A673 (cell line): ENCODE results near the gene MEG3. TPM values are rescaled to one million over a fixed set of nuclear protein-coding genes. Genes with fewer than 3 reads are reported as not detected.

Source experiments
- BruUV-seq: library from RNA; stranded (reverse); fragments of 400-500 nt; replicated peaks from 2 replicates; lab custom pipeline; 2021; lab: Mats Ljungman, UMichigan
- CTCF ChIA-PET: fragments of 300-600 bp; sonication (Branson Sonifier 250); formaldehyde crosslinking; loops from one replicate; lab custom pipeline; 2022; ENCODE audit warnings: antibody characterized with exemption; lab: Charles Lee
- POLR2A ChIA-PET: fragments of 300-600 bp; sonication (Branson Sonifier 250); formaldehyde crosslinking; loops from one replicate; lab custom pipeline; 2022; ENCODE audit warnings: antibody characterized with exemption; ENCODE audit not compliant: low non-redundant PET; lab: Charles Lee
- DNase-seq: peaks from one replicate; pipeline ENCODE4 v3.0.0-alpha.2; 2015; ENCODE audit warnings: low spot score
- H3K27ac ChIP-seq: fragments of 200-600 bp; sonication (generic); 2 replicates; pipeline ENCODE4 v1.5.1; 2016; ENCODE audit warnings: mixed run types, low read depth, mild to moderate bottlenecking, mixed read lengths, antibody characterized with exemption, low read length; ENCODE audit not compliant: poor library complexity, severe bottlenecking
- H3K27me3 ChIP-seq: fragments of 200-600 bp; sonication (generic); replicated peaks from 2 replicates; pipeline ENCODE4 v1.6.1; 2017; ENCODE audit warnings: mixed run types, low read depth, mild to moderate bottlenecking, mixed read lengths, antibody characterized with exemption, low read length; ENCODE audit not compliant: insufficient read depth, poor library complexity
- H3K36me3 ChIP-seq: fragments of 200-600 bp; sonication (generic); 2 replicates; pipeline ENCODE4 v1.6.1; 2016; ENCODE audit warnings: mixed run types, mild to moderate bottlenecking, mixed read lengths, antibody characterized with exemption, low read length; ENCODE audit not compliant: insufficient read depth, poor library complexity, severe bottlenecking
- H3K4me1 ChIP-seq: fragments of 200-600 bp; sonication (generic); 2 replicates; pipeline ENCODE4 v1.6.1; 2017; ENCODE audit warnings: mixed run types, mild to moderate bottlenecking, mixed read lengths, antibody characterized with exemption, low read length; ENCODE audit not compliant: insufficient read depth, poor library complexity, severe bottlenecking
- H3K4me3 ChIP-seq: fragments of 200-600 bp; sonication (generic); 2 replicates; pipeline ENCODE4 v1.5.1; 2016; ENCODE audit warnings: low read depth, mixed run types, mild to moderate bottlenecking, mixed read lengths, low read length; ENCODE audit not compliant: poor library complexity, severe bottlenecking
- H3K9me3 ChIP-seq: fragments of 200-600 bp; sonication (generic); 2 replicates; pipeline ENCODE4 v1.6.1; 2016; ENCODE audit warnings: mixed run types, low read depth, mild to moderate bottlenecking, mixed read lengths, antibody characterized with exemption, low read length; ENCODE audit not compliant: poor library complexity, severe bottlenecking
- EZH2 ChIP-seq: fragments of 200-600 bp; sonication (generic); IDR thresholded peaks from 2 replicates; pipeline ENCODE4 v1.6.1; 2017; ENCODE audit warnings: borderline replicate concordance, low read depth, mild to moderate bottlenecking, mixed read lengths, antibody characterized with exemption, low read length; ENCODE audit not compliant: poor library complexity, severe bottlenecking
- intact Hi-C: fragments of 100-400 bp; cut with micrococcal nuclease; formaldehyde crosslinking; loops from one replicate; pipeline ENCODE4 v1.10.0; 2022; ENCODE audit not compliant: unreplicated experiment
- total RNA-seq: library from RNA; stranded (reverse); gene quantifications from 2 replicates; pipeline ENCODE4 v1.2.3, GENCODE V29; 2021
- TF ChIP-seq, protein P1 (sequence below): fragments of 300-800, 200-600 bp; sonication (generic); conservative IDR thresholded peaks from 2 replicates; pipeline ENCODE4 v1.5.1; 2017; ENCODE audit warnings: low read depth, mild to moderate bottlenecking, antibody characterized with exemption, low read length, moderate library complexity, mixed read lengths

Gene MEG3
- total RNA-seq, 1 experiment from 2014 or later: 58.7 TPM

DNA sequence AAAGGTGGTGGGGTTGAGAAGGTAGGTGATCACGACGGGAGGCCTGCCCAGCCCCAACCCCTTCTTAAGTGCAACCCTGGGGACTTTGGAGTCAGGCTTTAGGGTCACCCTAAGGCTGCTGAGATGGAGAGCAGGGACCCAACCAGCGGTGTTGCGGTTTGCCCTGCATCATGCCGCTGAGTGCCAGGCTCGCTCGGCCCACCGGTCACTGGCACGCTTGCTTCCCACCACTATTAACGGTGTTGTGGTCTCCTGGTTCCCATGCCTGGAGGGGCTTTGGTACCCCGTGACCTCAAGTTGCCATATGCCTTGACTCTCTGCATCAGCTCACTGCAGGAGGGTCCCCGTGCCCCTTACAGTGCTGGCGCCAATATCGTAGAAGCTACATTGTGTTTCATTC, 18.4 kb upstream of the MEG3 start:
- no peaks in the 10 kb centered on the region for H3K27me3 ChIP-seq
- no peaks in the 10 kb centered on the region for H3K4me1 ChIP-seq
- intact Hi-C loops: no loop called here
- no peaks in the 10 kb centered on the region for H3K36me3 ChIP-seq
- H3K9me3 ChIP-seq: peaks cover 15% of the 10 kb centered on the region
- ChIA-PET POLR2A (no interaction called here), CTCF (no interaction called here)
- no peak overlapping the region for H3K4me3 ChIP-seq
- TF ChIP-seq, protein P1, sequence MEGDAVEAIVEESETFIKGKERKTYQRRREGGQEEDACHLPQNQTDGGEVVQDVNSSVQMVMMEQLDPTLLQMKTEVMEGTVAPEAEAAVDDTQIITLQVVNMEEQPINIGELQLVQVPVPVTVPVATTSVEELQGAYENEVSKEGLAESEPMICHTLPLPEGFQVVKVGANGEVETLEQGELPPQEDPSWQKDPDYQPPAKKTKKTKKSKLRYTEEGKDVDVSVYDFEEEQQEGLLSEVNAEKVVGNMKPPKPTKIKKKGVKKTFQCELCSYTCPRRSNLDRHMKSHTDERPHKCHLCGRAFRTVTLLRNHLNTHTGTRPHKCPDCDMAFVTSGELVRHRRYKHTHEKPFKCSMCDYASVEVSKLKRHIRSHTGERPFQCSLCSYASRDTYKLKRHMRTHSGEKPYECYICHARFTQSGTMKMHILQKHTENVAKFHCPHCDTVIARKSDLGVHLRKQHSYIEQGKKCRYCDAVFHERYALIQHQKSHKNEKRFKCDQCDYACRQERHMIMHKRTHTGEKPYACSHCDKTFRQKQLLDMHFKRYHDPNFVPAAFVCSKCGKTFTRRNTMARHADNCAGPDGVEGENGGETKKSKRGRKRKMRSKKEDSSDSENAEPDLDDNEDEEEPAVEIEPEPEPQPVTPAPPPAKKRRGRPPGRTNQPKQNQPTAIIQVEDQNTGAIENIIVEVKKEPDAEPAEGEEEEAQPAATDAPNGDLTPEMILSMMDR: no peak
- H3K27ac ChIP-seq: no peak overlapping the region
- BruUV-seq: no TSS peak
- no peak for DNase-seq

DNA sequence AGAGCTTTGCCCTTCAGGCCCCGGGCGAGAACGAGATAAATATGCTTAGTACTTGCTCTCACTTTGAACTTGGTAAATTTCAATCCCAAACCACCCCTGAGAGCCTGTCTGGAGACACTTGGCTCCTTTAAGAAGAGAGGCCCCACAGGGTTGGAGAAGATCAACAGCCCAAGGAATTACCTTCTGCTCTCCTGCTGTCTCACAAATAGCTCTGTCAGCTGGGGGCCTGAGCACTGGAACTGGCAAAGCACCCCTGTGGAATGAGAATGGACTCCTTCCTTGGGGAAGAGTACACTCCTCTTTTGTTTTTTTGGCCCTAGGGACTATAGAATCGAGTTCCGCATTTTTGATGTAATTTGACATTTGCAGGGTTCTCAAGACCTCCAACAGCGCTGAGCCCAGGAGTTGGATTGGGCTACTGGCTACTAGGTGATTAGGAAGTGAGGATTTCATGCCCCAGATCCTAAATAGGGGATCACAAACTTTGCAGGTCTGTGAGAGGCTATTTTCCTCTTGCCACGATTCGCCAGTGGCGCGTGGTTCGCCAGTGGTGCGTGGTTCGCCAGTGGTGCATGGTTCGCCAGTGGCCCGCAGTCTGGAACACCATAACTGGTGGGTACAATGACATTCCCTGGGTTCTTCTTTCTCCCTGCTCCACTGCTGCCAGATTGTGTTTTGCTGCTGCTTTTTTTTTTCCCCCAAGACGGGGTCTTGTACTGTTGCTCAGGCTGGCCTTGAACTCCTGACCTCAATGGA, 17.8 kb upstream of the MEG3 start:
- Histone ChIP-seq H3K9me3 (peaks cover 15% of the 10 kb centered on the region), H3K4me1 (no peaks in the 10 kb centered on the region), H3K36me3 (no peaks in the 10 kb centered on the region), H3K4me3 (no peak overlapping the region), H3K27ac (no peak overlapping the region), H3K27me3 (no peaks in the 10 kb centered on the region)
- ChIA-PET POLR2A (no interaction called here), CTCF (no interaction called here)
- intact Hi-C loops: no loop called here
- DNase-seq: no peak
- TF ChIP-seq, protein P1: no peak
- no peak for TF ChIP-seq EZH2
- BruUV-seq: no TSS peak

DNA sequence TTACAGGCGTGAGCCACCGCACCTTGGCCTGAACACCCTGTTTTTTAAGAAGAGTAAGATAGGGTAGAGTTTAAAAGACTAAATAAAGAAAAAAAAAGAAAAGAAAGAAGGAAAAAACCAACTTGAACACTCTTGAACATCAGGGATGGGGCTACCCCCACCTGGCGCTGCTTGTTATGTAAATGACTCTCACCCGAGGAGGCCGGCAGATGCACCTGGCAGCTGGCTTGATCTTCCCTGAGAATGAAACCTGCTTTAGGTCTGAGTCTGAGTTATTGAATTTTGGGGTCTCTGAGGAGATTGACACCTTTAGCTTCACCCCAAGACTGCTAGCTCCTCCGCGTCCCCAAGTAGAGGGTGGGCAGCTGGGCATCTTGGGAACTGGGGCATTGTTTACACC, 15.5 kb upstream of the MEG3 start:
- CTCF ChIA-PET: no interaction called here
- no peak for TF ChIP-seq EZH2
- no peak overlapping the region for H3K4me3 ChIP-seq
- intact Hi-C loops: no loop called here
- no peak for DNase-seq
- POLR2A ChIA-PET: no interaction called here
- H3K27ac ChIP-seq: no peak overlapping the region
- peaks cover 15% of the 10 kb centered on the region for H3K9me3 ChIP-seq
- no peaks in the 10 kb centered on the region for H3K27me3 ChIP-seq
- H3K4me1 ChIP-seq: no peaks in the 10 kb centered on the region
- BruUV-seq: no TSS peak
- no peaks in the 10 kb centered on the region for H3K36me3 ChIP-seq
